Medulla oblongata (tissue), 1 donor: ENCODE data around the gene MRPS35.
A peak's percentile ranks its signal among the peaks of the same experiment; 100 is the strongest.

ENCODE experiments used
- DNase-seq: peaks from one replicate; pipeline ENCODE4 v3.0.0-alpha.2; 2015; ENCODE audit errors: extremely low spot score

MRPS35 gene

DNA sequence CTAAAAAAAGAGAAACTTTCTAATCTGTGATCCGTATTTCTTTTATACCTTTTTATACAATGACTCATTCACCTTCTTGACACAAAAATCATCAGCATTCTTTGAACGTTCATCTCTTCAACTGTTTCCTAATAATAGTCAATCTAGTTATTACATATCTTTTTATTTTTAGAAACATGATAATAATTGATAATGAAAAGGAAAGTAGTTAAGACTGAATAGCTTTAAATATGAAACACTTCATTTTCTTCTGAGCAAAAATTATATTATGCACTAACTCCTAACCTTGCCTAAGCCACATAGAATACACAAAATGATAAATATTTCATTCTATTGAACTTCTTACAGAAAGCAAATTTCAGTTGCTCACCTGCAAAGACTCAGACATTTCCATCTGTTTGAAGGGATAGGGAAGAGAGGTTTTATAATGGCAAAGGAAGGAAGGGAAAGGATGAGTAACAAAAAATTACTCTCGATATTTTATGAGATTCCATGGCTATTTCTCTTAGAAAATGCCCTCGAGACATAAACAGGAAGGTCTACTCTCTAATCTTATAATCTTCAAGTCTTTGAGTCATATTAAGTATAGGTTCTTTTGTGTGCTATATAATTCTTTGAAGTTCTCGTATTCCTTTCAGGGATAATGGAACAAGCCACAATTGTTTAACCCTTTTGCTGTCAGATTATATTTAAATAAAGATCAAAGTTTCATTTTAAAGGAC, 61.9 kb downstream of the MRPS35 start:
- DNase-seq, result no peak

- peak; percentile 84 for DNase-seq
Observed at GRCh38 chr12:27777141-27777540, 66.5 kb downstream of the MRPS35 start.

- no peak for DNase-seq
Observed at GRCh38 chr12:27778206-27778605, 67.6 kb downstream of the MRPS35 start.

DNA sequence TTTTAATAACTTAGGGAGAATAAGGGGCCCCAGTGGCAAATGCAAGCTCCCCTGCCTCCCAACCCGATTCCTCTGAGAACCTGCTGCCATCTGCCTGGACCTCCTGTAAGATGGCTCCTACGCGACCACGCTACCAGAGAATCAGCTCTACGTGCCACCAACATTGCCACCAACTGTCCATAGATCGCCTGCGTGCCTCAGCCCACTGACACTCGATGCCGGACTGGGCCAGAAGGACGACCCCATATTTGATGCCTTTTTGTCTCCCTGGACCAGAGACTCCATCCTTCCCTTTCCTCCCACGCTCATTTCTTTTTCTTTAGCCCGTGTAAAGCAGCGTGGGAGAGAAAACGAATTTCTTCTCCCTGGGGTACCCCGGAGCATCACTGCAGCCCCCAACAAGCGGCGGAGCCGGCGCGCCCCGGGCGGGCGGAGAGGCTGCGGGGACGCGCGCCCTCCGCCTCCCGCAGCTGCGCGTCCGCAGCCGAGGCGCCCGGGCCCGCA, 68.8 kb downstream of the MRPS35 start:
- peak; percentile 57 for DNase-seq

DNA sequence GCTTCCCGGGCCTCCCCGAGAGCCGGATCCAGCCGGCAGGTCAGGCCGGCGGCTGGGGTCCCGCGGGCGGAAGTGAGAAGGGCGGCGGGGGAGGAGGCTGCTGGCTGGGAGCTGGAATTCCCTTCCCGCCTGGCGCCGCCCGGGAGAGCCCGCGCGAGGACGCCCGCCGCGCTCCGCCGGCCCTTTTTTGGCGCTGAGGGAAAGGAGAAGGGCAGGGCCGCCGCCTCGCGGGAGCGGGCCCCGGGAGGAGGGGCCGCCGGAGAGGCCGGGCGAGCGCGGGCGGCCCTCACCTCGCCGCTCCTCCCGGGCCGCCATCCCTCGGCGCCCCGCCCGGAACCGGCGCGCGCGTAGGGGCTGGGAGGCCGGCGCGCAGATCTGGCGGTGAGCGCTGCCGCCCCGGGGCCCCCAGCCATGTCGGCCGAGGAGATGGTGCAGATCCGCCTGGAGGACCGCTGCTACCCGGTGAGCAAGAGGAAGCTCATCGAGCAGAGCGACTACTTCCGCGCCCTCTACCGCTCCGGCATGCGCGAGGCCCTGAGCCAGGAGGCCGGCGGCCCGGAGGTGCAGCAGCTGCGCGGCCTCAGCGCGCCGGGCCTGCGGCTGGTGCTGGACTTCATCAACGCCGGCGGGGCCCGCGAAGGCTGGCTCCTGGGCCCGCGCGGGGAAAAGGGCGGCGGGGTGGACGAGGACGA, 69.4 kb downstream of the MRPS35 start, which contains the start of the genes KLHL42 and MANSC4:
Gene KLHL42 (plus strand): TSS at position 314 of the 692 bp plus-strand sequence. CDS start 98 bp downstream, at position 412.
Gene MANSC4 (minus strand): TSS at position 317 of the 692 bp plus-strand sequence. CDS start 8,960 bp downstream, outside the sequence.
- DNase-seq, result peak; percentile 58

- no peak for DNase-seq
Observed at GRCh38 chr12:27780612-27781408, 70.2 kb downstream of the MRPS35 start.

GRCh38 chr12:27781680-27782079, 71.0 kb downstream of the MRPS35 start:
- no peak for DNase-seq

GRCh38 chr12:27782481-27782880, 71.8 kb downstream of the MRPS35 start:
- DNase-seq, result no peak

- DNase-seq, result no peak
Observed at GRCh38 chr12:27785882-27786570, 75.4 kb downstream of the MRPS35 start.

GRCh38 chr12:27787559-27787958, 76.9 kb downstream of the MRPS35 start:
- DNase-seq, result no peak

DNA sequence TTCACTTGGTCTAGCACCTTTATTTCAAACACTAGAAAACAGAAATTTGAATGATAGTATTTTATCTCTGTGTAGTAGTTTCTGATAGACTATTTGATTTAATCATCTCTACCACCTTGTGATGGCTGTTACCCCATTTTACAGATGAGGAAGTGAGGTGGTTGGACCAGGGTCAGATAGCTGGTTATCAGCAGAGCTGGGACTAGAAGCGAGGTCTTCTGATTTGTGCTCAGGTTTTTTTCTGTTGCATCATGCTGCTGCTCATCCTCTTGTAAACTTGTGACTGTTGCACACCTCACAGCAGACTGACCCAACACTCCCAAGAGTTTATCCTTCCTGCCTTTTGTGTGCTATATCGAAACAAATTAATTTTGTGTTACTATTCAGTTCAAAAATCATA, 79.5 kb downstream of the MRPS35 start:
- DNase-seq, result no peak

GRCh38 chr12:27794818-27795584, 84.4 kb downstream of the MRPS35 start:
- no peak for DNase-seq

DNA sequence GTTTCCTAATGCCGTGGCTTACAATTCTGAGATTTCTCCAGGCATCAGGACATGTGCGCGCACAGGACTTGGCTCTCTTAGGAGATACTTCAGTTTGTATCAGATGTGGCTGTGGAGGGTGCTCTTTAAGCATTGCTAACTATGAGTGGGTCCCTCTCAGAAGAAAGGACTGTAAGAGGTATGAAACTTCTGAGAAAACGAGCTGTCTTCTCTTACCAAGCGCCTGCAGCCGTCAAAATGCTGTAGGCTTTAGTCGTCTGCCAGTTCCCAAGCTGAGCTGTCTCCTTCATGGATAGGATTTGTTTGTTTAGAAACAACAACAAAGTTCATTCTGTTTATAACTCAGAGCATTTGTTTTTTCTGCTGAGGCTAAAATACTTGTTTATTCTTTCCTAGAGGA, 85.5 kb downstream of the MRPS35 start:
- no peak for DNase-seq

GRCh38 chr12:27797301-27798025, 86.8 kb downstream of the MRPS35 start:
- no peak for DNase-seq

DNA sequence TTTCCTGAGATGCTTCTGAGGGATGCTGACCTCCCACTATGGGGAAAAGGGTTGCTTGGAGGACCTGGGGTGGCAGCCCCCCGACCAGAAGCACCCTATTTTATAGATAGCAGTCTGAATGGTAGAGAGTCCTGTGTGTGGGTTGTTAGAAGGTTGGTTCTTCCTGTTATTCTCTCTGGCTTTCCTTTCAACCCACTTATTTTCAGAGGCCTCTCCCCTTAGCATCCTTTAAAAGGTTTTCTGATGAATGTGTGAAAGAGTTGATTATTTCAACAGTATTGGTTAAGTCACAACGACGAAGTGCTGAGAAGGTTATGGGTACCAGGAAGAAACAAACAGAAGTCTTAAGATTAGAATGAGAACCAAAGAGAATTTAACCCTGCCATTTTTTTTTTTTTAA, 90.2 kb downstream of the MRPS35 start:
- DNase-seq, result no peak

DNA sequence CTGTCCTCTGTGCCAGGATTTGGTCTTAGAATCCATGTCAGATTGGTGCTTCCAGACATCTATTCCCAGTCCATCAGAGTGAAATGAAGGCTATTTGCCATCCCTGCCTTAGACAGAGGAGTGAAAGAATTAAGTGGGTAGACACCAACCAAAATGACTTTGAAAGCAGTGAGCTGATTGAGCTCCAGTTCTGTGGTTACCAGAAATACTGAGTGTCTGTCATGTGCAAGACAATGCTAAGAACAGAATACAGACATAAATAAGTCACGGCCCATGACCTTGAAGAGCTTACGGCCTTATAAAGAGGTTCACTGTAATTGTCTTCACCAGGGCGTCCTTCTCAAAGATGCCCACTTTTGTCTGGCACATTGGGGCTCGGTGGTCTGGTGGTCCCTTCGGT, 91.0 kb downstream of the MRPS35 start:
- DNase-seq, result no peak

- no peak for DNase-seq
Observed at GRCh38 chr12:27802511-27802910, 91.9 kb downstream of the MRPS35 start.

DNA sequence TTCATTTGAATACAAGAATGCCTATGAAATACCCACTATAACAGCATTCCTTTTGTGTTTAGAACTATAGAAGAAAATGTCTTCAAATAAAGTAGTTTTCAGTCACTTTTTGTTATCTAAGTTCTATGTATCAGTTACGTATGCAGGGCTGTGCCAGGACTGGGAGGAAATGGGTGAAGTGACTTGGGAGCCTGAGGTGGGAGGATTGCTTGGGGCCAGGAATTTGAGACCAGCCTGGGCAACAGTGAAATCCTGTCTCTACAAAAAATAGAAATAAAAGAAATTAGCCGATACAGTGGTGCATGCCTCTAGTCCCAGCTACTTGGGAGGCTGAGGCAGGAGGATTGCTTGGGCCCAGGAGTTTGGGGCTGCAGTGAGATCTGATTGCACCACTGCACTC, 92.3 kb downstream of the MRPS35 start:
- no peak for DNase-seq

DNA sequence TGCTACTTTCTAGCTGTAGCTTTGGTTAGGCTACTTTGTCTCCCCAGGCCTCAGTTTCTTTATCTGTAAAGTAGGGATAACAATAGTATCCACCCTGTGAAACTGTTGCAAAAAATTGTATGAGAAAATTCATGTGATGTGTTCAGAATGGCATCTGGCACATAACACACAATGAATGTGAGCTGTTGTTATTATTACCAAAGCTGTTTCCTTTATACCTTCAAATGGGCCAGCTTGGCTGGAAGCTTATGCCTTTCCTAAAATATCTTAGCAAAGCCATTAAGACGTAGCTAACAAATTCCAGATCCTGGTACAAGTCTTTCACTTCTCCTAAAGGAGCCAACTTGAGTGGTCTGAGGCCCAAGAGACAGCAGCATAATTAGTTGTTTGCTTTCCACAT, 94.6 kb downstream of the MRPS35 start:
- no peak for DNase-seq
